Transverse colon (tissue), 4 donors: ENCODE data around the gene AUNIP.

Source experiments
- EP300 ChIP-seq: sonication (generic); formaldehyde crosslinking; IDR thresholded peaks from one replicate; pipeline ENCODE4 v1.6.1; 2017; ENCODE audit warnings: antibody characterized with exemption, low read depth
- POLR2A ChIP-seq: fragments of 450-650 bp; IDR thresholded peaks from one replicate; pipeline ENCODE4 v1.6.1; 2016; ENCODE audit warnings: antibody characterized with exemption, mild to moderate bottlenecking, moderate library complexity
- POLR2AphosphoS5 ChIP-seq, 3 donors: sonication (generic); formaldehyde crosslinking; IDR thresholded peaks; one replicate each; pipeline ENCODE4 v1.6.1; 2016; ENCODE audit warnings: antibody characterized with exemption in 3 of 3
- TF ChIP-seq, protein P1 (sequence below), 5 experiments: fragments of 200-600 bp in 3 of 5; fragments of 450-650 bp in 2 of 5; sonication (generic) in 3 of 5; IDR thresholded peaks; 1 replicate in 2 of 5; 2 replicates in 3 of 5; pipeline ENCODE4 v1.5.1; 2016 to 2017; ENCODE audit warnings: antibody characterized with exemption in 5 of 5, inconsistent platforms in 3 of 5, mild to moderate bottlenecking in 2 of 5, moderate library complexity in 1 of 5

DNA sequence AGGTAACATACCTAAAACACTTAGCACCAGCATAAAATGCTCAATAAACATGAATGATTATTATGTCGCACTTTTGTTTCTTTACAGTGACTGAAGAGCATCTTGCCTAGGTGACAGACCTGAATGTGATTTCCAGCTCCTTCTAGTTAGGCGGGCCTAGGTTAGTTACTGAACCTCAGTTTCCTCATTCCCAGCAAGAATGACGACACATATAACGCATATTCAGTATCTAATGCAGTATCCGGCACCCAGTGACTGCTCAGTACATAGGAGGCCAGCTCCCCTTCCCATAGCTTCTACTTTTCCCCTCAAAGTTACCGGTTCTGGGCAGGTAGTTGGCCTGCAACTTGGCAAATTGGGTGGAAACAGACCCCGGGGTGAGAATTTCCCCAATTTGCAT, 763 bp downstream of the AUNIP start:
- TF ChIP-seq, protein P1, sequence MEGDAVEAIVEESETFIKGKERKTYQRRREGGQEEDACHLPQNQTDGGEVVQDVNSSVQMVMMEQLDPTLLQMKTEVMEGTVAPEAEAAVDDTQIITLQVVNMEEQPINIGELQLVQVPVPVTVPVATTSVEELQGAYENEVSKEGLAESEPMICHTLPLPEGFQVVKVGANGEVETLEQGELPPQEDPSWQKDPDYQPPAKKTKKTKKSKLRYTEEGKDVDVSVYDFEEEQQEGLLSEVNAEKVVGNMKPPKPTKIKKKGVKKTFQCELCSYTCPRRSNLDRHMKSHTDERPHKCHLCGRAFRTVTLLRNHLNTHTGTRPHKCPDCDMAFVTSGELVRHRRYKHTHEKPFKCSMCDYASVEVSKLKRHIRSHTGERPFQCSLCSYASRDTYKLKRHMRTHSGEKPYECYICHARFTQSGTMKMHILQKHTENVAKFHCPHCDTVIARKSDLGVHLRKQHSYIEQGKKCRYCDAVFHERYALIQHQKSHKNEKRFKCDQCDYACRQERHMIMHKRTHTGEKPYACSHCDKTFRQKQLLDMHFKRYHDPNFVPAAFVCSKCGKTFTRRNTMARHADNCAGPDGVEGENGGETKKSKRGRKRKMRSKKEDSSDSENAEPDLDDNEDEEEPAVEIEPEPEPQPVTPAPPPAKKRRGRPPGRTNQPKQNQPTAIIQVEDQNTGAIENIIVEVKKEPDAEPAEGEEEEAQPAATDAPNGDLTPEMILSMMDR (IDR thresholded peaks at IDR 0.05) = no peak
- TF ChIP-seq POLR2AphosphoS5 (IDR thresholded peaks at IDR 0.05) (no peak), POLR2A (no peak), EP300 (no peak)
